T47D (cell line): ENCODE results near the gene OLIG3.

Source experiments
- DNase-seq, 2 experiments: peaks; one replicate each; pipeline versions ENCODE4 v3.0.0 to v3.0.0-alpha.2; 2011 to 2012; ENCODE audit warnings: low read depth in 1 of 2, low spot score in 1 of 2
- JUND ChIP-seq: IDR thresholded peaks from 2 replicates; pipeline ENCODE4 v1.6.1; 2012; ENCODE audit warnings: low read depth
- in situ Hi-C: cut with HindIII; loops from 2 replicates; pipeline ENCODE4 v1.10.0; 2016; ENCODE audit warnings: low sequenced_read_pairs, low pct_unique_long_range_greater_than_20kb

OLIG3 gene

GRCh38 chr6:137514418-137514817 lies 20.2 kb upstream of the OLIG3 start:
- no peak for DNase-seq
- in situ Hi-C loops, result no loop called here
- TF ChIP-seq JUND, result no peak

GRCh38 chr6:137512757-137513605 lies 18.8 kb upstream of the OLIG3 start:
- DNase-seq, result no peak
- in situ Hi-C loops, result no loop called here
- TF ChIP-seq JUND, result no peak

- in situ Hi-C loops, result no loop called here
- no peak for TF ChIP-seq JUND
- DNase-seq, result no peak
Observed at GRCh38 chr6:137510923-137511322, 16.7 kb upstream of the OLIG3 start.

GRCh38 chr6:137498481-137499190 lies 4.4 kb upstream of the OLIG3 start:
- in situ Hi-C loops, result no loop called here
- no peak for DNase-seq
- no peak for TF ChIP-seq JUND

GRCh38 chr6:137497721-137498463 lies 3.7 kb upstream of the OLIG3 start:
- DNase-seq, result no peak
- in situ Hi-C loops, result no loop called here
- TF ChIP-seq JUND, result no peak

- no peak for TF ChIP-seq JUND
- no peak for DNase-seq
- in situ Hi-C loops, result no loop called here
Observed at GRCh38 chr6:137496909-137497720, 2.9 kb upstream of the OLIG3 start.

GRCh38 chr6:137496368-137496767 lies 2.2 kb upstream of the OLIG3 start:
- no peak for DNase-seq
- TF ChIP-seq JUND, result no peak
- in situ Hi-C loops, result no loop called here

- DNase-seq, result no peak
- in situ Hi-C loops, result no loop called here
- TF ChIP-seq JUND, result no peak
Observed at GRCh38 chr6:137495703-137496336, 1.6 kb upstream of the OLIG3 start.

GRCh38 chr6:137494988-137495702 lies 951 bp upstream of the OLIG3 start:
- in situ Hi-C loops, result no loop called here
- TF ChIP-seq JUND, result no peak
- DNase-seq, result no peak

- in situ Hi-C loops, result no loop called here
- DNase-seq, result no peak
- TF ChIP-seq JUND, result no peak
Observed at GRCh38 chr6:137493218-137494038, 766 bp downstream of the OLIG3 start.
